Loucy (cell line): ENCODE measurements around the gene CCDC91.

Source experiments
- CTCF ChIP-seq: fragments of 200-600 bp; sonication (generic); conservative IDR thresholded peaks from 2 replicates; pipeline ENCODE4 v1.5.1; 2014; ENCODE audit warnings: mild to moderate bottlenecking, antibody characterized with exemption, low read length
- EZH2phosphoT487 ChIP-seq: fragments of 200-600 bp; IDR thresholded peaks from 2 replicates; pipeline ENCODE4 v1.6.1; 2018; ENCODE audit warnings: antibody characterized with exemption, mild to moderate bottlenecking, moderate library complexity, borderline replicate concordance

GRCh38 chr12:28189784-28190320 lies 404 bp upstream of the CCDC91 start:
- no peak for TF ChIP-seq CTCF
- TF ChIP-seq EZH2phosphoT487: no peak
